NK-92 (cell line): ENCODE results near the gene VPS45.
"Not testable (repeated sequence)": the region's sequence is repeated elsewhere in the genome, so short reads cannot be mapped to it uniquely, and the experiment has no call there.

Source experiments
- DNase-seq: peaks from one replicate; lab custom pipeline; 2025; ENCODE audit not compliant: unreplicated experiment; lab: John Stamatoyannopoulos, UW

Gene VPS45

DNA sequence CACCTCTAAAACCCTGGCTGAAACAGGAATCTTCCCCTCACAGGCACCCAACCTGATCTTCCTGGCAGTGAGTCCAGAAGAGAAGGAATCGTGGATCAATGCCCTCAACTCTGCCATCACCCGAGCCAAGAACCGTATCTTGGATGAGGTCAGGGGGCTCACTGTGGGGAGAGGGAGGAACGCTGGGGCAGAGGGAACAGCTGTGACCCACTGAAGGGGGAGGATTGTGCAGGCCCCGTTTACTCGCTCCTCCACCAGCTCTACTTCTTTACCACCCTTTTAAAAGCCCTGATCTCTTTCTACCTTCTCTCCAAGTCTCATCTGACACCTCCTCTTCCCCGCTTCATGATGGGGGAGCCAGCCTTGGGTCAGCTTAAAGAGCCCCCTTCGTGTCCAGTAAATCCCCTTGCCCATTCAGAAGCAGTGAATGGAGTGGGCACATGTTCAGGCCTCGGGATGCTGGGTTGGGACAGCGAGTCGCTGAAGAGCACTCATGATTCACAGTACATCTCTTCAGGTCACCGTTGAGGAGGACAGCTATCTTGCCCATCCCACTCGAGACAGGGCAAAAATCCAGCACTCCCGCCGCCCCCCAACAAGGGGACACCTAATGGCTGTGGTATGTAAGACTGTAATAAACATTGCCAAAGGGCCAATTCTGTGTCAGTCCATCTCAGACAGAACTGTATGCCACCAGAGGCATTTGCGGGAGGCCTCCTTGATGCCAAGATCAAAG lies 89.5 kb downstream of the VPS45 start:
- DNase-seq: no peak

DNA sequence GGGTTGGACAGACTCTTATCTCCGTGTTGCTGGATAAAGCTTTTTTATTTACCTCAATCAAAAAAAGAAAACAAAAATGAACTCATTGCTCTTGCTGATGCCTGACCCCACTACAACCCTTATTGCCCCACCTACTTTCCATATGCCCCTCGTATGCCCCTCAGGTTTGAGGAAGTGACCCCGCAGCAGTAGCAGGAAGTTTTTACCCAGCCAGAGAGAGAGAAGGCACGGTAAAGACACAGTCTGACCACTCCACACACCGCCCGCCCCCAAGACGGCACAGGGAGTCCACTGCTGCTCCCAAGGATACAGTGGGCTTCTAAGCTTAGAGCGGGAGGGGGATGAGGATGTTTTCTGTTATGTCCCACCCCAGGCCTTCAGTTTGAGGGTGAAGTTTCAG lies 92.0 kb downstream of the VPS45 start:
- no peak for DNase-seq

DNA sequence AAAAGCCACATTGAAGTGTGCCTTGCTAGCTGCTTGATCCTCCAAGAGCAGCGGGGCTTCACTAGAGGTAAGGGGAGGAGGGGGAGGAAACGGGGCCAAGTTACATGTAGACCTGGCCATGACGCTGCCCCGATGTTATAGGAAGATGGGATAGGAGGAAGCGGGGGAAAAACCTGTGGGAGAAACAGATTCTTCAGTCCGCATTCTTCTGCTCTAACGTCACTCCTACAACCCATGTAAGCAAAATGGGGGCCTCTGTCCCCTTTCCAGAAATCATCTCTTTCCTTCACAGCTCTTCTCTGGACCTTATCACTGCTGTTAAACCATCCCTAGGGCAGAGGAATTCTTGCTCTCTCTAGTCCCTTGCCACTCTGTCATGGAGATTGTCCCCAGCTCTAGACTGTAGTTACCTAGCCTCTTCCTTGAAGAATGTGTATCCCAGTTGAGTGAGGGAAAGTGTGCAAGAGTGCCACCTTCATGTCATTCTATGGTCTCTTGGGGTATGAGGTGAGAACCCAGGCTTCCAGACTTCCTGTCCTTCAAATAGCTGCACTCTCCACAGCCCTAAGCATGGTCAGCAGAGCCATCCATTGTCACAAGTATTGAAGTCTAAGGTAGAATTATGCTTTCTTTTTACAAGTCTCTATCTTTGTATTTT lies 93.5 kb downstream of the VPS45 start:
- DNase-seq: no peak

DNA sequence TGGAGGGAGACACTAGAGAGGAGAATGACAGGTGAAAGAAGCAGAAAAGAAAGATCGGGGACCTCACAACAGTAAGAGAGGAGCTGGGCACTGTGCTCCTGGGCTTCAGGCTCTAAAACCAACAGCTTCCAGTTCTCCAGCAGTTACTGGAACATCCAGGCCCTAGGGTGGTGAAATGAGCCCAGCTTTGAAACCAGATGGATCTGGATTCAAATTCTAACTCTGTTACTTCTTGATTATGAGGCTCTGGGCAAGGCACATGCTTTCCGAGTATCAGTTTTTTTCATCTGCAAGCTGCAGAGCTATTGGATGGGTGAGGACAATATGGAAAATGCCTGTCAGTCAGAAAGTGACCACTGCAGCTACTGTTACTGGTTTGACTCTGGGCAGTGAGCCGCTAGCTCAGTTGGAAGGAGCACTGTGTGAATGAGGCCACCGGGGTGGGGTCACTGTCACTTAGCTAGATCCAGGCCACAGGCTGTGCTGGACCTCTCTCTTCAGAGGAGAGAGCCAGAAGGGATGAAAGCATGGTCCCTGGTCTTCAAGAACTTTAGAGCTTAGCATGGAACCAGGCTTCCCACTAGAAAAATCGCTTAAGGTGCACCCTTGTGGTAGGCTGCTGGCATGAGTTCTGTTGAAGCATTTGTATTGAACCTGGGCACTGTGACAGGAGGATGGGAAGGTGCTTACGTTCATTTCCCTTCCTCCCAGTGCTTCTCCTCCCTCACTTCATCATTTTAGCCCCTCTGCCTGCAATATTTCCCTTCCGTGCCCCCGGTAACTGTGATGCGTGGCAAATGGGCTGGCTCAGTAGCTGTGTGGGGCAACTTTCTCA lies 94.4 kb downstream of the VPS45 start:
- no peak for DNase-seq

DNA sequence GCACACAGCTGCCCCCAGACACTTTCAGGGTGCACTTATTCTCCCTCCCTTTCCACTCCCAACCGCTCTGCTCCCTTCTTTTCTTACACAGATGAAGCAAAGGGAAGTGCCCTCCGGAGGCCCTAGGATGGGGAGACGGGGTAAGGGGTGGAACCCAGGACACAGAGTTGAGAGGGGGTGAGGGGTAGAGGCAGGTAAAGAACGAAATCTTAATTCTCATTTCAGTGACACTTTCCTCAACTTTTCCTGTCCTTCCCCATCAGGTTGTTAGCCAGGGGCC lies 94.9 kb downstream of the VPS45 start:
- no peak for DNase-seq

DNA sequence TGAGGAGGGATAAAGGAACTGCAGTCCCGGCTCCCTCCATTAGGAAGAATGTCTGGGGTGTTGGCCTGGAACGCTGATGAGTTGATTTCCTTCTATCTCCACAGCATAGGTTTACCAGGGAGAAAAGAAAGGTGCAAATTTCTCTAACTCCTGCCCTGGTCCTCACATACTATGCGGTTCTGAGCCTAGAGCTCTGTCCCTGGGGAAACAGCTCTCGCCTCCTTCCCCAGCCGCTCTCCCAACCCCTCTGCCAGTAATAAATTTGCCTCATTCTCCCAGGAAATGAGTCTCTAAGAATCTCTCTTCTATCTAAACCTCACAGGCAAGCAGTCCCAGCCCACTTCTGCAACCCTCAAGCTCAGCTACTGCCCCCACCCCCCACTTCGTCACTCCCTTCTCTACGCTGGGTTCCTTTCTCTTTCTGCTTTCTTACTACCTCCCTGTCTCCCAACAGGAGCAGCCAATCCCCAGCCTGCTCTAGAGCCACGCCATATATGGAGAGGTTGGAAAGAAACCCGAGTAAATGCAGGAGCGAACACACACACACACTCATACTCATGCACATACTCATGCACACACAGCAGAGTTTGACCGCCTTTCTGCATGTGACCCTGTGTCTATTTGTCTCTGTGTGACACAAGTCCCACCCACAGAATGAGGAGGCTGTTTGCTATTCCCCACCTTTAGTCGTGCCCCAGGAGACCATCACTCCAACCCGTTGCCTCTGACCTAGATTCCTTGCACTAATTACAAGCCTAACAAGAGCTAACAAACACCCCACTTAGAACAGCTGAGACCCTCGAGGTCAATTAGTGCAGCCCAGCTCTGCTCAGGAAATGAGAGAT lies 95.5 kb downstream of the VPS45 start:
- DNase-seq: no peak

DNA sequence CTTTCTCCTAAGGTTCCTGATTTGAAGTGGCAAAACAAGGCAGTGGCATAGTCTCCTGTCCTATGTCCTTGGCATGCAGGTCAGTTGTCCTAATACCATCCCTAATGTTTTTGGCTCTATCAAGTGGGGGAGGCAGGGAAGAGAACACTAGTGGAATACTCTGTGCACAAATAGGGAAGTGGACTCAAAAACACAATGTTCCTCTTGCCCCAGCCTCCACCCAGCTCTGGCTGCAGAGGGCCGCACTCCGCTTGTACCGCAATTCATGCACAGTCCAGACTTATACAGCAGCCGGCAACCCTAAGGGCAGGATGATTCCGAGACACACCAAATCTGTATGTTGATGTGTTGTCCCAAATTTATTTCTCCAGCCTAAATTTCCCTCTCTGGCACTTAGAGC lies 96.6 kb downstream of the VPS45 start:
- DNase-seq: no peak

DNA sequence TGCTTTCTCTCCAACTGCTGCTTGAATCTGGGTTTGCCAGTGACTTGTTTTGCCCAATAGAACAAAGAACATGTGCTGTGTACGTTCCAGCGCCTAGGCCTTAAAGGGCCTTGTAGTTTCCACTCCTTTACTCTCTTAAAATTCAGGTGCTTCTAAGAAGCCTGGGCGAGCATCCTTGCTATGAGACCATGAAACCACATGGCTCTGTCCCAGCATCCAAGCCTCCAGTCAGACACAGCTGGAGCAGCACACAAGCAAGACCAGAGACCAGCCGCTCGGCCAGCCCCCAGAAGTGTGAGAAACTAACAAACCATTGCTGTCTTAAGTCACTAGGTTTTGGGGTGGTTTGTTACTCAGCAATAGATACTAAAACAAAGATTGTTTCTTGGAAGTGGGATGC lies 97.2 kb downstream of the VPS45 start:
- no peak for DNase-seq

DNA sequence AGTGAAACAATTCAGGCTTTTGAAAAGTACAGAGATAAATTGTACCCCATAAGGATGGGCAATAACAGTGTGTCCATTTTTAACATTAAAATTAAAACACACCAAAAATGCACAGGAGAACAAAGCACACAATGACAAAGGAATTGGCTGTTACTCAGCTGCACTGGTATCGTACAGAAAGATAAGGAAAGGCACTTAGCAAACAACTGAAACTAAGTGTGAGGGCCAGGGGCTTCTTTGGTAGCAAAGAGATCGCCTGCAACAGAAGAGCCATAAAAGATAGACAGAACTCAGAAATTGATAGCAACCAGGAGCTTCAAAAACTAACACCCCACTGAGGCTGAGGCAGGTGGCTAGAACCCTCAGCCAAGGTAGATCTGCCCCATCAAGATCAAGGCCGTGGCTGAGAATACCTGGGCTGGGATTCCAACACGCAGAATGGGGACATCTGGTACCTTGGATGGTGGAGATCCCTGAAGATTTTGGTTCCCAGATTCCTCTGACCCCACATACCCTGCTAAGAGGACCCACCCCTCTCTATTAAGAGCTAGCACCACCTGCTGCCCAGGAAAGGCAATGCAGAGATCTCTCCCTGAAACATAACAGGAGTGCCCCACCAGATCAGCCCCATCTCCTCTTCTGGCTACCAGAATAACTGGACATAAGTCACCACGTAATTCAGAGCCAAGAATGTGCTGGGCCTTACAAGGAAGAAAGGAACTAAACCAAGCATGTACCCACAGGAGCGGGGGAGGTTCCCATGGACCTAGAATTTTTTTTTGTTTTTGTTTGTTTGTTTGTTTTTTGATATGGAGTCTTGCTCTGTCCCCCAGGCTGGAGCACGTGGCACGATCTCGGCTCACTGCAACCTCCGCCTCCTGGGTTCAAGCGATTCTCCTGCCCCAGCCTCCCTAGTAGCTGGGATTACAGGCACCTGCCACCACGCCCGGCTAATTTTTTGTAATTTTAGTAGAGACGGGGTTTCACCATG lies 98.3 kb downstream of the VPS45 start:
- no peak for DNase-seq

DNA sequence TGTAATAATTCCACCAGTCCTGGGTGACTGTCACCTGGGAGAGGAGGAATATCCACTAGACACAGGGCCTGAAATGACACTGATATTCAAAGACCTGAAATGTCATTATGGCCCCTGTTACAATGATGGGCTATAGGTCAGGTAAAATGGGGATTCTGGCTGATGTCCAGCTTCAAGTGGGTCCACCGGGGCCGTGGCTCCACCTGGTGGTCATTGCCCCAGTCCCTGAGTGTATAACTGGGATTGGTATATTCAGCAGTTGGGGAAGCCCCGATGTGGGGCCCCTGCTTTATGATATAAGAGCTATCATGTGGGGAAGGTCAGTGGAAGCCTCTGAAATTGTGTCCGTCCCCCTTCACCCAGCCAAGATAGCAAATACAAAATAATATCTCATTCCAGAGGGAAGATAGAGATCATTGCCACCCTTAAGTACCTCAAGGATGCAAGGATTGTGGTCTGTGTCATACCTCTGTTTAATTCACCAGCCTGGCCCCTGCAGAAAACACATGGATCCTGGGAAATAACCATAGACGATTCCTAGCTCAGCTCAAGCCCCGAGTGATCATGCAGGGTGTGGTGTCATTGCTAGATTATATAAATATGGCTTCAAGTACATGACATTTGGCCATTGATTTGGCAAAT lies 101.5 kb downstream of the VPS45 start:
- DNase-seq: no peak

DNA sequence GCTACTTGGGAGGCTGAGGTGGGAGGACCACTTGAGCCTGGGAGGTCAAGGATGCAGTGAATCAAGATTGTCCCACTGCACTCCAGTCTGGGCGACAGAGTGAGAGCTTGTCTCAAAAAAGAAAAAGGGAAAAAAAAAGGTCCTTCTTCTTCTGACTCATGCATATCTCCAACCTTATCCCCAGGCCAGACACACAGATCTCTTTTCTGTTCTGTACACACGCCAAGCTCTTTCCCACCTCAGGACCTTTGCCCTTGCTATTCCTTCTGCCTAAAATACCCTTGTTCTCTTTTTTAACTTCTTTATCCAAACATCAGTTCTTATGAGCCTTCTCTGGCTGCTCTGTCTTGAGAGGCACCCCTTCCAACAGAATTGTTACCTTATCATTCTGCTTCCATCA lies 104.2 kb downstream of the VPS45 start:
- no peak for DNase-seq

DNA sequence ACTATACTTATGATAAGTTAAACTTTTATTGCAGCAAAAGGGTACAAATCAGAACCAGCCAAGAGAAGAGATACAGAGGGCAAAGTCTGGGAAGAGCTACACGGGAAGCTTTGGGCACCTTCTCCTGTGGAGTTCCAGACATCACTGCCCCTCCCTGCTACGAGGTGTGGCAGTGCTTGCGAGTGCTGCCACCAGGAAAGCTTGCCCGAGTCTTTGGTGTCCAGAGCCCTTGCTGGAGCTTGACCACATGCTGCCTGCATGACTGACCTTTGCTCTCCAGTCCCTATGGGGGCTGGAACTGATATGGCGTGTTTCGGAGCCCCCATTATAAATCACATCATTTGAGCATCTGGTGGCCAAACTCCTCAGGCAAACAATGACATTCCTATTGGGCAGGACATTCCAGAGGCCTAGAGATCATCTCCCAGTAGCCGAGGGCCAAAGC lies 105.6 kb downstream of the VPS45 start:
- no peak for DNase-seq

DNA sequence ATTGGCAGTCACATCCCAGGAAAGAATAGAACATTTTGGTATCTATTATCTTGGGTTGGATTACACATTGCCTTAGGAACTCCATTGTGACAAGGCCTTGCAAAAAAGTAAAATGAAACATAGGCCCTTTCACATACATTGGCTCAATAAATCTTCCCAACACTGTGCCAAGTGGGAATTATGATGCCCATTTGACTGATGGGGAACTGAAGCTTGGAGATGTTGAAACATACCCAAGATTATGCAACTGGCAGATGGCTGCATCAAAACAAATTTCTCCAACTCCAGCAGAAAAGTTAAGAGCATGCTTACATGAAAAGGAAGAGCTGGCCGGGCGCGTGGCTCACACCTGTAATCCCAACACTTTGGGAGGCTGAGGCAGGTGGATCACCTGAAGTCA lies 109.0 kb downstream of the VPS45 start:
- DNase-seq: no peak

DNA sequence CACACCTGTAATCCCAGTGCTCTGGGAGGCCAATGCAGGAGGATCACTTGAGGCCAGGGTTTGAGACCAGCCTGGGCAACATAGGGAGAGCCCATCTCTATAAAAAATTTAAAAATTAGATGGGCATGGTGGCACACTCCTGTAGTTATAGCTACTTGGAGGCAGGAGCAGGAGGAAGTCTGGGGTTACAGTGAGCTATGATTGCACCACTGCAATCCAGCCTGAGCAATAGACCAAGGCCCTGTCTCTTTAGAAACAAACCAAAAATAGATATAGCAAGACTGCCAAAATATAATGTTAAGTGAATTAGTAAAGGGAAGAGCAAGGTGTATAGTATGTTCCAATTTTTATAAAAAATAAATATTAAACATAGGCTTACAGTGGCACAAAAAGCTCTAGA lies 111.0 kb downstream of the VPS45 start:
- DNase-seq: no peak

DNA sequence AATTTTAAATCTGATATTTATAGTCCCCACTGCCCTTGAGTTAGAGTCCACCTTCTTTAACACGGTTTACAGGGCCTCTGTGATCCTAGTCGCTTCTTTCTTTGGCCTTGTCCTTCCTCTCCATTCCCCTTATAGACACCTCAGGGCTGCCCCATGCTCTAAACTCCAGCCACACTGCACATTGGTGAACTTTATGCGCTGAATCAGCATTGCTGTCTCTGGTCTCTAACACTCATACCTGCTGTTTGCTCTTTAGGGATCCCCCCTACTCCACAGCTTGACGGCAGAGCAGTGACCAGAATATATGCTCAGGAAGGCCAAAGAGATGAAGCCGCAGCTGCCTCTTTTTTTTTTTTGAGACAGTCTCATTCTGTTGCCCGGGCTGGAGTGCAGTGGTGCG lies 112.3 kb downstream of the VPS45 start:
- DNase-seq: no peak

DNA sequence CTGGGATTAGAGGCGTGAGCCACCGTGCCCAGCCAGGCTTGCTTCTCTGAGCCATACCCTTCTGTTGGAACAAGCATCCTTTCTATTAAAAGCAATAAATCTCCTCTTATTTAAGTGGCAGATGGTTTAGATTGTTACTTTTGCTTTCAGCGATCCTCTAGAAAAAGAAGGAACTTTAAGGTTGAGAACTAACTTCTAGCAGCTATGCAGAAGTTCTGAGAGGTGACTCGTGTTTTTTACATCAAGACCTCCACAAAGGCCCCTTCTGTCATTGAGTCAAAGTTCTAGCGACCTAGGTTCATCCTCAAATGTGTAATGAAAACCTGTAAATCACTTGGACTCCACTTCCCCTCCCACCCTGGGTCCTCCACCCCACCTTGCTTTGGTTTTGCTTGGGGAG lies 112.9 kb downstream of the VPS45 start:
- DNase-seq: no peak

DNA sequence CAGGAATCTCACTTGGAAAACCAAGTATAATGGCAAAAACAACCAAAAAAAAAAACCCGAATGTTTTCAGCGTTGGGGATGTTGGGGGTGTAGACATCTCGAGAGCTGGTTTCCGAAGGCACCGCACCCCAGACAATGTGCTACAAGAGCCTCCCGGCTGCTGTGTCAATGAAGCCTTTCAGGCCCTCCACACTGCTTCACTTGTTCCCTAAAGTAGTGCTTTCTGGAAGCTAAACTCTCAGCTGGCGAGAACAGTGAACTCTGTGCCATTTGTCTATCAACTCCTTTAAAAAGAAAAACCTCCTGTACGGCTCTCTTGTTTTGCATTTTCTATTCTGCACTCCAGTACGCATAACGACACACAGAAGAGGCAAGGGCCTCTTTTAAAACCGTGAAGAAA lies 114.7 kb downstream of the VPS45 start:
- no peak for DNase-seq

DNA sequence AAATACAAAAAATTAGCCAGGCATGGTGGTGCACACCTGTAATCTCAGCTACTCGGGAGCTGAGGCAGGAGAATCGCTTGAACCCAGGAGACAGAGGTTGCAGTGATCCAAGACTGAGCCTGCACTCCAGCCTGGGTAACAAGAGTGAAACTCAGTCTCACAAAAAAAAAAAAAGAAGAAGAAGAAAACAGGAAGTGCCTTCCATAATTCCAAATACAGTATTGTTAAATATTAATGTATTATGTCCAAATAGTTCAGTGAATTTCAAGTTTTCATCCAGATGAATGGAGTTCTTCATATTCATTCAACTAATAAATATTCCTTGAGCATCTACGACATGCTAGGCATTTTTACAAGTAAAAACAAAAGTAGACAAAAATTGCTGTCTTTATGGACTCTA lies 115.5 kb downstream of the VPS45 start:
- DNase-seq: no peak

DNA sequence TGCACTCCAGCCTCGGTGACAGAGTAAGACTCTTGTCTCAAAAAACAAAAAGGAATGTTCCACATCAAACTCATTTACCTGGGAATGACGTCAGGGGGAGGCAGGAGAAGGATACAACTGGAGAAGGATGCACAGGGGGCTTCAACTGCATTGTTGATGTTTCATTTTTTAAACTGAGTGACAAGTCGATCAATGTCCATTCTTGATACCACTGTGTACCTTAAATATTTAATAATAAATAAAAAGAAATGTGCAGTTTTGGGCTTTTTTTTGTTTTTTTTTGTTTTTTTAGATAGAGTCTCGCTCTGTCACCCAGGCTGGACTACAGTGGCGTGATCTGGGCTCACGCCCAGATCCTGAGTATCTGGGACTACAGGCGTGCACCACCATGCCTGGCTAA lies 117.9 kb downstream of the VPS45 start:
- DNase-seq: no peak

DNA sequence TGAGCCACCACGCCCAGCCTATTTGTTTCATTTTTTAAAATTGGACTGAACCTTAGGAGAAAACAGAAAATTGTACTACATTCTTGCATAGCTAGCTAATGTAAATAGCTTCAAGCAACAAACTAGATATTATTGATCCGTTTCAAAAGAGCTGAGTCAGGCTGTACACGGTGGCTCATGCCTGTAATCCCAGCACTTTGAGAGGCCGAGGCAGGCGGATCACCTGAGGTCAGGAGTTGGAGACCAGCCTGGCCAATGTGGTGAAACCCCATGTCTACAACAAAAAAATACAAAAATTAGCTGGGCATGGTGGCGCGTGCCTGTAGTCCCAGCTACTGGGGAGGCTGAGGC lies 118.8 kb downstream of the VPS45 start:
- not testable (repeated sequence) for DNase-seq
